Measurements from ENCODE around the gene HEXD.

- no peak for TF ChIP-seq CTCF (IDR thresholded peaks at IDR 0.05)
- TF ChIP-seq POLR2A (IDR thresholded peaks at IDR 0.05) = no peak
These were observed 30.4 kb upstream of the HEXD start for GRCh38 chr17:82387705-82388106.

Data from vagina (tissue), 2 donors.